Glutamatergic neuron (in vitro differentiated cells): ENCODE measurements around the gene DROSHA. TPM values are rescaled to one million over a fixed set of nuclear protein-coding genes. Genes with fewer than 3 reads are reported as not detected.

ENCODE experiments used
- DNase-seq: peaks from one replicate; pipeline ENCODE4 v3.0.0; 2022
- H3K27ac Mint-ChIP-seq: one replicate; pipeline ENCODE4 v1.8.0; 2020; ENCODE audit warnings: mild to moderate bottlenecking, mixed read lengths, inconsistent platforms; ENCODE audit not compliant: unreplicated experiment
- H3K27me3 Mint-ChIP-seq: one replicate; pipeline ENCODE4 v1.8.0; 2020; ENCODE audit warnings: mild to moderate bottlenecking, moderate library complexity, mixed read lengths, inconsistent platforms; ENCODE audit not compliant: unreplicated experiment
- H3K36me3 Mint-ChIP-seq: one replicate; pipeline ENCODE4 v1.8.0; 2020; ENCODE audit warnings: mild to moderate bottlenecking, mixed read lengths, inconsistent platforms; ENCODE audit not compliant: unreplicated experiment
- H3K4me1 Mint-ChIP-seq: one replicate; pipeline ENCODE4 v1.8.0; 2020; ENCODE audit warnings: mild to moderate bottlenecking, low read depth, mixed read lengths, inconsistent platforms; ENCODE audit not compliant: unreplicated experiment
- H3K4me3 Mint-ChIP-seq: one replicate; pipeline ENCODE4 v1.8.0; 2020; ENCODE audit warnings: mild to moderate bottlenecking, mixed read lengths, inconsistent platforms; ENCODE audit not compliant: unreplicated experiment
- H3K9me3 Mint-ChIP-seq: one replicate; pipeline ENCODE4 v1.8.0; 2020; ENCODE audit warnings: mild to moderate bottlenecking, moderate library complexity, mixed read lengths, inconsistent platforms; ENCODE audit not compliant: unreplicated experiment
- total RNA-seq: library from RNA; stranded (reverse); fragmentation: NEBNext Ultra II Directional; extraction: Animal tissue kit (Norgen Biotek cat#: 25700); gene quantifications from one replicate; pipeline ENCODE4 v1.2.1, GENCODE V29; 2021; ENCODE audit not compliant: unreplicated experiment
- TF ChIP-seq, protein P1 (sequence below): fragments of 200-600 bp; sonication (generic); IDR thresholded peaks from one replicate; pipeline ENCODE4 v1.5.0; 2021; ENCODE audit not compliant: partially characterized antibody, unreplicated experiment

The DROSHA gene
- total RNA-seq, 1 donor from 2014 or later: 102 TPM

DNA sequence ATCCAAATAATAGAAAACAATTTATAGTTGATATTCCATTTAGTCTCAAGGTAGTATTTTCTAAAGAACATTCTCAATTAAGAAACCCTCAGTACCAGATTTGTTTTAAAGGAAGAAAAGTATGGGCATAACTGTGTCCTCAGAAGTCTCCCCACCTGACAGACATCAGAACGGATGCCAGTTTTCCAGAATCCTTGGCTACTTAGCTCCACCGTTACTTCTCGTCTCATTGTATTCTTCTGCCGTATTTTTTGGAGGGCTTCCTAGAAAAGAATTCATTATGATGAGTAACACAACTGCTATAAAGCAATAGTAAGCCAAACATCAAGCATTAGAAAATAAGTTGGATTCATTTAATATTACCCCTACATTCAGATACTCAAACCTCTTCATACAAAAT lies 67.8 kb downstream of the DROSHA start:
- Mint-ChIP-seq H3K9me3 (no peaks in the 10 kb centered on the region), H3K4me1 (peaks cover 2% of the 10 kb centered on the region), H3K4me3 (no peak overlapping the region), H3K36me3 (peaks cover 23% of the 10 kb centered on the region), H3K27ac (no peak overlapping the region), H3K27me3 (no peaks in the 10 kb centered on the region)
- TF ChIP-seq, protein P1, sequence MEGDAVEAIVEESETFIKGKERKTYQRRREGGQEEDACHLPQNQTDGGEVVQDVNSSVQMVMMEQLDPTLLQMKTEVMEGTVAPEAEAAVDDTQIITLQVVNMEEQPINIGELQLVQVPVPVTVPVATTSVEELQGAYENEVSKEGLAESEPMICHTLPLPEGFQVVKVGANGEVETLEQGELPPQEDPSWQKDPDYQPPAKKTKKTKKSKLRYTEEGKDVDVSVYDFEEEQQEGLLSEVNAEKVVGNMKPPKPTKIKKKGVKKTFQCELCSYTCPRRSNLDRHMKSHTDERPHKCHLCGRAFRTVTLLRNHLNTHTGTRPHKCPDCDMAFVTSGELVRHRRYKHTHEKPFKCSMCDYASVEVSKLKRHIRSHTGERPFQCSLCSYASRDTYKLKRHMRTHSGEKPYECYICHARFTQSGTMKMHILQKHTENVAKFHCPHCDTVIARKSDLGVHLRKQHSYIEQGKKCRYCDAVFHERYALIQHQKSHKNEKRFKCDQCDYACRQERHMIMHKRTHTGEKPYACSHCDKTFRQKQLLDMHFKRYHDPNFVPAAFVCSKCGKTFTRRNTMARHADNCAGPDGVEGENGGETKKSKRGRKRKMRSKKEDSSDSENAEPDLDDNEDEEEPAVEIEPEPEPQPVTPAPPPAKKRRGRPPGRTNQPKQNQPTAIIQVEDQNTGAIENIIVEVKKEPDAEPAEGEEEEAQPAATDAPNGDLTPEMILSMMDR: no peak
- no peak for DNase-seq

DNA sequence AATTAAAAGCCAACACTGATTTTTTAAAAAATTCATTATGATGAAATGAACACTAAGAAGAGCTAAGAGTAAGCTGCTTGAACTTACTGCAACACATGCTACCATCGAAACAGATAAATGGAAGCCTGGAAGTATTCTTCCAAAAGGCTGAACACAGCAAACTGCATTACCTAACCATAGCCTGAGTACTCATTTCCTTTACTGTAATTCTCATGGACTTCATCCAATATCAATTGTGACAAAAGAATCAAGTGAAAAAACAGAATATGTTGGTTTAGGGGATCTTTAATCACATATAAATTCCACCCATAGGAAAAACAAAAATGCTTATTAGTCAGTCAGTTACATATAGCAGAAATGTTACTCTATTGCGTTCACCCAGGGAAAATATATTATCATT lies 68.5 kb downstream of the DROSHA start:
- Mint-ChIP-seq H3K9me3 (no peaks in the 10 kb centered on the region), H3K4me3 (no peak overlapping the region), H3K27me3 (no peaks in the 10 kb centered on the region), H3K36me3 (peaks cover 27% of the 10 kb centered on the region), H3K27ac (no peak overlapping the region), H3K4me1 (peaks cover 2% of the 10 kb centered on the region)
- DNase-seq: no peak
- TF ChIP-seq, protein P1: no peak

DNA sequence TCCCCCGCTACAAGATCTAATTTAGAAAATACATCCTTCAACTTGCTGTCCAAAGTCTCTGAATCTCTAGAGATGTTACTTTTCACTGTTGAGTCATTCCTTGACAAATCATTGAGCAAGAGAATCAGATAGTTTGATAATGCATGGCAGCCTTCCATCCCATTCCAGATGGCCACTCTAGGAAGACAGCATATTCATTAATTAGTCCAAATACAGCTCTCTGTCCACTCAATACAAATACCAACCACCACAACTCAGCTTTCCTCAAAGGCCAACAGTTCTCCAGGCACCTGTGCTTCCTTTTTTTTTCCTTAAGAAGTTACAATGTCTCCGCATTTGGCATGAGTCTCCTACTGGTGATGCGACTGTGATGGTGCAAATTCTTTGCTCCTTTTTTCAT lies 72.3 kb downstream of the DROSHA start:
- no peaks in the 10 kb centered on the region for H3K27me3 Mint-ChIP-seq
- no peak overlapping the region for H3K4me3 Mint-ChIP-seq
- peaks cover 38% of the 10 kb centered on the region for H3K36me3 Mint-ChIP-seq
- TF ChIP-seq, protein P1: no peak
- peaks cover 1% of the 10 kb centered on the region for H3K9me3 Mint-ChIP-seq
- no peaks in the 10 kb centered on the region for H3K4me1 Mint-ChIP-seq
- no peak overlapping the region for H3K27ac Mint-ChIP-seq
- no peak for DNase-seq

DNA sequence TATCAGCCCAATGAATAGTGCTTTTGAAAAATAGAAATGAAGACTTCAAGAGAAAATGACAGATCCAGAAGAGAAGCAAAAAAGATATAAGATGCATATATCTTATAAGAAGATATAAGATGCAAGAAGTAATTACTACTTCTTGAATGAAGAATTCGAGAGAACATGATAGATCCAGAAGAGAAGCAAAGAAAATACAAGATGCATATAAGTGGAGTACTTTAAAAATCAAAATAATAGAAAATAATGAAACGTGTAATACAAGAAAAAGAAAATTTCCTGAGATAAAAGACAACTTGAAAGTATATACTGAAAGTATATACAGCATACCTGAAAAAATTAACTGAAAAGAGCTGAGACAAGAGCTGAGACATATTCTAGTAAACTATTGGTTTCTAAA lies 76.7 kb downstream of the DROSHA start:
- H3K27ac Mint-ChIP-seq: no peak overlapping the region
- no peaks in the 10 kb centered on the region for H3K27me3 Mint-ChIP-seq
- peaks cover 36% of the 10 kb centered on the region for H3K36me3 Mint-ChIP-seq
- H3K4me1 Mint-ChIP-seq: no peaks in the 10 kb centered on the region
- peaks cover 4% of the 10 kb centered on the region for H3K9me3 Mint-ChIP-seq
- no peak overlapping the region for H3K4me3 Mint-ChIP-seq
- DNase-seq: no peak
- TF ChIP-seq, protein P1: no peak

DNA sequence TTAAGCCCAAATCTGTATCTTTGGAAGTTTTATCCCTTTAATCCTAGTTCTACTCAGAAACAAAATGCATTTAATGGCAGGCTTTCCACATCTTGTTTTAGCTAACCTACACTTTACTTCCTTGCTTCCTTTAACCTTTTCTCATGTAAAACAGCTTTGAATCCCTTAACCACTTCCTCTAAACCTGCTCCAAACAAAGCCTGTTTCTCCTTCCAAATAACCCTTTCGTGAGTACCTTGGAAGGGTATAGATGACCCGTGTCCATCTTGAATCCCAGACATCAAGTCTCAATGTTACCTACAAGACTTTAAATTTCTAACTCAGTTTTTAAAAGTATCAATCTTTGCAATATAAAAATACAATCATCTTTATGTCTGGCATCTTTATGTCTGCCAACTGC lies 78.4 kb downstream of the DROSHA start:
- no peak for DNase-seq
- Mint-ChIP-seq H3K4me1 (no peaks in the 10 kb centered on the region), H3K27ac (no peak overlapping the region), H3K36me3 (peaks cover 24% of the 10 kb centered on the region), H3K9me3 (peaks cover 4% of the 10 kb centered on the region), H3K27me3 (no peaks in the 10 kb centered on the region), H3K4me3 (no peak overlapping the region)
- TF ChIP-seq, protein P1: no peak
